Mesenchymal stem cell (in vitro differentiated cells and primary cell): ENCODE results near the gene UBE2I.
A peak's percentile ranks its signal among the peaks of the same experiment; 100 is the strongest.

ENCODE experiments used
- DNase-seq: peaks from one replicate; pipeline ENCODE4 v3.0.0-alpha.2; 2013
- H2AFZ ChIP-seq: one replicate; pipeline ENCODE4 v1.6.1; 2013; ENCODE audit warnings: low read depth, mild to moderate bottlenecking, control low read depth, inconsistent platforms, low read length, moderate library complexity
- H2AK5ac ChIP-seq: 2 replicates; pipeline ENCODE4 v1.6.1; 2013; ENCODE audit warnings: low read length, moderate library complexity, mild to moderate bottlenecking, inconsistent platforms; ENCODE audit not compliant: severe bottlenecking
- H2BK120ac ChIP-seq: one replicate; pipeline ENCODE4 v1.6.1; 2013; ENCODE audit warnings: low read depth, mild to moderate bottlenecking, inconsistent platforms, low read length, moderate library complexity
- H2BK12ac ChIP-seq, 2 experiments: one replicate each; pipeline ENCODE4 v1.6.1; 2013; ENCODE audit warnings: inconsistent platforms in 2 of 2, low read length in 2 of 2, mild to moderate bottlenecking in 2 of 2, moderate library complexity in 2 of 2, control low read depth in 1 of 2
- H2BK15ac ChIP-seq: one replicate; pipeline ENCODE4 v1.6.1; 2013; ENCODE audit warnings: mild to moderate bottlenecking, low read depth, inconsistent platforms; ENCODE audit not compliant: poor library complexity, severe bottlenecking
- H2BK5ac ChIP-seq: 2 replicates; pipeline ENCODE4 v1.6.1; 2013; ENCODE audit warnings: low read depth, mild to moderate bottlenecking, low read length, control low read depth, inconsistent platforms; ENCODE audit not compliant: poor library complexity, severe bottlenecking
- H3K14ac ChIP-seq, 2 experiments: one replicate each; pipeline ENCODE4 v1.6.1; 2013; ENCODE audit warnings: inconsistent platforms in 2 of 2, low read length in 2 of 2, control low read depth in 1 of 2, mild to moderate bottlenecking in 1 of 2, moderate library complexity in 1 of 2
- H3K18ac ChIP-seq, 2 experiments: one replicate each; pipeline ENCODE4 v1.6.1; 2013; ENCODE audit warnings: inconsistent platforms in 2 of 2, low read length in 2 of 2, control low read depth in 1 of 2, low read depth in 1 of 2, mild to moderate bottlenecking in 1 of 2
- H3K23ac ChIP-seq, 2 experiments: one replicate each; pipeline ENCODE4 v1.6.1; 2013; ENCODE audit warnings: inconsistent platforms in 2 of 2, low read length in 2 of 2, mild to moderate bottlenecking in 2 of 2, moderate library complexity in 2 of 2, control low read depth in 1 of 2
- H3K27ac ChIP-seq: 2 replicates; pipeline ENCODE4 v1.5.1; 2013; ENCODE audit warnings: mild to moderate bottlenecking, moderate library complexity, low read length, control low read depth, inconsistent platforms; ENCODE audit not compliant: poor library complexity, severe bottlenecking
- H3K27me3 ChIP-seq, 2 experiments: 2 replicates each; pipeline versions ENCODE4 v1.6.1 to v1.7.0; 2013; ENCODE audit warnings: low read length in 2 of 2, mild to moderate bottlenecking in 2 of 2, moderate library complexity in 2 of 2, control low read depth in 1 of 2, inconsistent platforms in 1 of 2; ENCODE audit not compliant: control insufficient read depth in 1 of 2, insufficient read depth in 1 of 2
- H3K36me3 ChIP-seq, 2 experiments: 2 replicates each; pipeline versions ENCODE4 v1.6.1 to v1.7.0; 2013; ENCODE audit warnings: low read length in 2 of 2, control low read depth in 1 of 2, inconsistent platforms in 1 of 2, low read depth in 1 of 2, mild to moderate bottlenecking in 1 of 2; ENCODE audit not compliant: insufficient read depth in 2 of 2, control insufficient read depth in 1 of 2
- H3K4ac ChIP-seq, 2 experiments: one replicate each; pipeline ENCODE4 v1.6.1; 2013; ENCODE audit warnings: inconsistent platforms in 2 of 2, low read length in 2 of 2, mild to moderate bottlenecking in 2 of 2, moderate library complexity in 2 of 2, control low read depth in 1 of 2, low read depth in 1 of 2
- H3K4me1 ChIP-seq: 2 replicates; pipeline ENCODE4 v1.6.1; 2013; ENCODE audit warnings: low read depth, low read length, control low read depth; ENCODE audit not compliant: control insufficient read depth, insufficient read depth
- H3K4me2 ChIP-seq: 2 replicates; pipeline ENCODE4 v1.6.1; 2013; ENCODE audit warnings: low read length, mild to moderate bottlenecking, inconsistent platforms; ENCODE audit not compliant: poor library complexity, severe bottlenecking
- H3K4me3 ChIP-seq, 2 experiments: 2 replicates each; pipeline versions ENCODE4 v1.5.1 to v1.7.0; 2013; ENCODE audit warnings: low read length in 2 of 2, mild to moderate bottlenecking in 2 of 2, control low read depth in 1 of 2, low read depth in 1 of 2; ENCODE audit not compliant: insufficient read depth in 1 of 2
- H3K79me1 ChIP-seq: replicated peaks from 2 replicates; pipeline ENCODE4 v1.6.1; 2013; ENCODE audit warnings: mild to moderate bottlenecking, control low read depth, low read length, inconsistent platforms; ENCODE audit not compliant: poor library complexity, severe bottlenecking
- H3K9ac ChIP-seq: 2 replicates; pipeline ENCODE4 v1.7.0; 2013; ENCODE audit warnings: mild to moderate bottlenecking, low read length, moderate library complexity
- H3K9me3 ChIP-seq: 2 replicates; pipeline ENCODE4 v1.7.0; 2013; ENCODE audit warnings: mild to moderate bottlenecking, low read length; ENCODE audit not compliant: control insufficient read depth
- H4K8ac ChIP-seq: one replicate; pipeline ENCODE4 v1.6.1; 2013; ENCODE audit warnings: inconsistent platforms, mild to moderate bottlenecking, low read length, moderate library complexity
- H4K91ac ChIP-seq: one replicate; pipeline ENCODE4 v1.6.1; 2013; ENCODE audit warnings: mild to moderate bottlenecking, low read length, inconsistent platforms
- WGBS: methylation state at CpG from one replicate; pipeline ENCODE4 v1.1.7; 2013; ENCODE audit warnings: mixed read lengths; 5-methylcytosine and 5-hydroxymethylcytosine counted together

The UBE2I gene

DNA sequence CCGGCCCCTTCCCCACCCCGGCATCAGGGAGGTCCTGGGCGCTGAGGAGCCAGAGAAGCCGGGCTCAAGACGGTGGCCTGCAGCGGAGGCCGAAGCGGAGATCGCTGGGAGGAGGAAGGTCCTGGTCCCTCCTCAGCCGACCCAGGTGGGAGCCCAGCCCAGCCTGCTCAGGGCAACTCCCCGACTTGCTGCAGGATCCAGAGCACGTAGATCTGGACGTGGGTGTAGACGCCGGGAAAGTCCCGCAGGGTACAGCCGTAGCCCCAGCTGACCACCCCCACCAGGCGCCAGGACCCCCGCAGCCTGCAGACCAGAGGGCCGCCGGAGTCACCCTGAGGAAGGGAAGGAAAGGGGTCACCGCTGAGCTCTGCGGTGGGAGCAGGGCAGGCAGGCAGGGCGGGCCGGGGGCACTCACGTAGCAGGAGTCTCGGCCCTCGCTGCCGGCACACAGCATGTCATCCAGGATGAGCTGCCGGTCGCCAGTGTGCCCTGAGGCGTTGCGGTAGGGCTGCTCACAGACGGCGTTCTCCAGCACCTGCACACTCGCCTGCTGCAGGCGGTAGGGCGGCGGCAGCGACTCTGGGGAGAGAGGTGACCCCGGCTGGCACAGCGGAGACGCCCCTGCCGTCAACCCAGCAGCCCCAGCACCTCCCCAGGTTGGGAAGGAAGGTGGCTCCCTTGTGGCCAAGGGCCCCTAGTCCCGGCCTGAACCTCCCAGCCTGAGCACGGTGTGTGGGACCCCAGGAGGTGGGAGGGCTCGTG is 48.1 kb upstream of the UBE2I start:
- Histone ChIP-seq H3K36me3 (no peaks in the 10 kb centered on the region), H3K23ac (peak overlapping the region in 1 of 2 experiments; percentile 47), H3K4me1 (peaks cover 2% of the 10 kb centered on the region), H2BK15ac (no peak overlapping the region), H3K4me2 (no peak overlapping the region), H3K9ac (no peak overlapping the region), H2AFZ (no peak overlapping the region), H2BK5ac (no peak overlapping the region), H2AK5ac (no peak overlapping the region), H3K14ac (no peak overlapping the region), H3K4me3 (no peak overlapping the region), H3K4ac (no peak overlapping the region), H3K79me1 (no peaks in the 10 kb centered on the region), H3K27ac (no peak overlapping the region), H2BK12ac (no peak overlapping the region), H3K9me3 (no peaks in the 10 kb centered on the region), H2BK120ac (no peak overlapping the region), H3K27me3 (peaks cover 27 to 60% of the 10 kb centered on the region in 2 experiments), H3K18ac (no peak overlapping the region), H4K8ac (no peak overlapping the region), H4K91ac (no peak overlapping the region)
- 60% methylated on average over 43 of the region's 47 CpGs for WGBS
- DNase-seq = no peak

DNA sequence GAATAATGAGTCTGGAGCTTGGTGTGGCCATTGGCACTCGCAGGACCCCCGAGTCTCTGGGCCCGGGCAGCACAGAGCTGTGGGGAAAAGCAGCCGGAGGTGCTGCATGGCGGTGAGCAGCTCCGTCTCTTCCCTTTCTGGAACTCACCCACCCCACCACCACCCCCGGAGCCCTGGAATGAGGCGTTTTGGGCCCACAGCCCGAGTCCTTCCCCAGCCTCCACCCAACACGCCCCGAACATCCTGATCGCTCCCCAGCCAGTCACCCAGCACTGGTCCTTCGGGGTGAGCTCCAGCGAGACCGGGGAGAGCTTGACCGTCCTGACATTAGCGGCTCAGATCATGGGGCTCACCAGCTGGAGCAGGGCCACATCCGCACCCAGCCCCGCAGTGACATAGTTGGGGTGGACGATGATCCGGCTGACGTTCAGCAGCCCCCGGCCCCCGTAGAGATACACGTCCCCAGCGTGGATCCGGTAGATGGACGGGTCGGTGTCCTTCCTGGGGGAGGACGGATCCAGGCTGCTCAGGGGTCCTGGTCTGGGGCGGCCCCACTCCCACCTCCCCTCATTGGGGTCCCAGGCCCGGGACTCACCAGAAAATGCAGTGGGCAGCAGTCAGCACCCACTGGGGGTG is 47.1 kb upstream of the UBE2I start:
- H2BK15ac ChIP-seq = no peak overlapping the region
- H2BK5ac ChIP-seq = no peak overlapping the region
- H4K8ac ChIP-seq = no peak overlapping the region
- H2BK120ac ChIP-seq = no peak overlapping the region
- no peak overlapping the region for H3K14ac ChIP-seq
- WGBS = 89% methylated on average over 32 of the region's 32 CpGs
- no peaks in the 10 kb centered on the region for H3K79me1 ChIP-seq
- no peak for DNase-seq
- peaks cover 27 to 61% of the 10 kb centered on the region in 2 experiments for H3K27me3 ChIP-seq
- H4K91ac ChIP-seq = no peak overlapping the region
- no peaks in the 10 kb centered on the region for H3K36me3 ChIP-seq
- no peak overlapping the region for H3K18ac ChIP-seq
- no peak overlapping the region for H3K4ac ChIP-seq
- H3K4me1 ChIP-seq = peaks cover 2% of the 10 kb centered on the region
- no peak overlapping the region for H3K4me2 ChIP-seq
- no peaks in the 10 kb centered on the region for H3K9me3 ChIP-seq
- H3K27ac ChIP-seq = no peak overlapping the region
- H2AK5ac ChIP-seq = no peak overlapping the region
- H2AFZ ChIP-seq = no peak overlapping the region
- no peak overlapping the region for H3K4me3 ChIP-seq
- H2BK12ac ChIP-seq = no peak overlapping the region
- H3K23ac ChIP-seq = no peak overlapping the region
- no peak overlapping the region for H3K9ac ChIP-seq

DNA sequence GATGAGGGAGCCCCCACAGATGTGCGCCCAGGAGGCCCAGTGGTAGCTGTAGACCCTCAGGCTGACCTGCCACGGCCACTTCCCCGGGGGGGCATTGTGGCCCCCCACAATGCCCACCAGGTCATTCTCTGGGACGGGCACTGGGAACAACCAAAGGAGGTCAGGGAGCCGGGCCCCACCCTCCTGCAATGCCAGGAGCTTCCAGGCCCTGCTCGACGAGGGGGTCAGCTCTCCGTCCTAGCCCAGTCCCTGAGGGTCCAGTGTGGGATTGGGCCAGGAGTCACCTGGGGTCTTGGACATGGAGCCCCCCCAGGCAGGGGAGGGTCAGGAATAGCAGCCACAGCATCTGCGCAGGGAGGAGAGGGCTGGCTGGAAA is 46.6 kb upstream of the UBE2I start:
- no peak overlapping the region for H4K8ac ChIP-seq
- H3K14ac ChIP-seq = no peak overlapping the region
- H3K9me3 ChIP-seq = no peaks in the 10 kb centered on the region
- no peak overlapping the region for H4K91ac ChIP-seq
- no peak overlapping the region for H2AFZ ChIP-seq
- H3K23ac ChIP-seq = no peak overlapping the region
- no peaks in the 10 kb centered on the region for H3K36me3 ChIP-seq
- H3K27me3 ChIP-seq = peaks cover 27 to 57% of the 10 kb centered on the region in 2 experiments
- no peak overlapping the region for H2AK5ac ChIP-seq
- no peak overlapping the region for H3K9ac ChIP-seq
- peaks cover 2% of the 10 kb centered on the region for H3K4me1 ChIP-seq
- no peak overlapping the region for H3K4me2 ChIP-seq
- DNase-seq = no peak
- no peak overlapping the region for H2BK5ac ChIP-seq
- H3K4ac ChIP-seq = no peak overlapping the region
- H3K18ac ChIP-seq = no peak overlapping the region
- no peak overlapping the region for H3K27ac ChIP-seq
- no peak overlapping the region for H2BK120ac ChIP-seq
- H3K4me3 ChIP-seq = no peak overlapping the region
- no peak overlapping the region for H2BK15ac ChIP-seq
- no peak overlapping the region for H2BK12ac ChIP-seq
- WGBS = 90% methylated on average over 9 of the region's 9 CpGs
- H3K79me1 ChIP-seq = no peaks in the 10 kb centered on the region

DNA sequence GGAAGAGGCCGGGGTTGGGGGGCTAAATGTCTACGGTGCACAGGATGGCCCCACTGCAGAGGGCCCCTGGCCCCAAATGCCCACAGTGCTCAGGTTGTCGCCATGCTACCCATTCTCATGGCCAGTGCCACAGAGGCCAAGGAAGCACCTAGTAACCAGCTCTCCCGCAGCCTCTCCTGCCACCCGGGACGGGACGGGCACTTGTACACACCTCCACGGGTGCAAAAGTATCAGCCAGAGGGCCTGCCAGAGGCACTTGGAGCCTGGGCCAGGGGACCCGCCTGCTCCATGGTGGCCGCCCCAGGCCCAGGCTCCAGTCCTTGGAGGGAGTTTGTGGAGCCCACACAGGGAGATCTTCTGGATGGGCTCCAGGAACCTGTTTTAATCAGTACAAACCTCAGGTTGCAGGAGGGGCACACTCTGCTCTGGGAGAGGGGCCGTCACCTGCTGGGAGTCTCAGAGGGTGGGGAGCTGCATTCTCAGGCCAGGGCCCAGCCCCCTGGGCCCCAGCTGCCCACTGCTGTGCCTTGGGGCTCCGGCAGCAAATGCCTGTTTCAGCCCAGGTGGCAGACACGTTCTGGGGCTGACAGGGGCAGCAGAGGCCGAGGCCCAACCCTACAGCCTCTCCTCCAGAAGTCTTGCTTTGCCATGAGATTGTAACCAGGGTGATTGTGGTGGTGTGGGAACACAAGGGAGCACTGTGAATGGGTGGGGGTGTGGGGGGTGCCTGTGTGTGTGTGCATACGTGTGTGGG is 45.7 kb upstream of the UBE2I start:
- Histone ChIP-seq H2AFZ (no peak overlapping the region), H2BK120ac (no peak overlapping the region), H3K4me2 (no peak overlapping the region), H3K18ac (no peak overlapping the region), H3K4ac (no peak overlapping the region), H3K23ac (no peak overlapping the region), H3K27ac (no peak overlapping the region), H2BK15ac (no peak overlapping the region), H3K9ac (no peak overlapping the region), H2AK5ac (no peak overlapping the region), H3K4me3 (no peak overlapping the region), H3K27me3 (peaks cover 27 to 57% of the 10 kb centered on the region in 2 experiments), H3K9me3 (no peaks in the 10 kb centered on the region), H3K36me3 (no peaks in the 10 kb centered on the region), H4K91ac (no peak overlapping the region), H3K4me1 (peaks cover 2% of the 10 kb centered on the region), H2BK5ac (no peak overlapping the region), H4K8ac (no peak overlapping the region), H3K14ac (no peak overlapping the region), H2BK12ac (no peak overlapping the region), H3K79me1 (no peaks in the 10 kb centered on the region)
- 89% methylated on average over 15 of the region's 15 CpGs for WGBS
- DNase-seq = no peak
